ENCODE data around the gene PIAS1.
A peak's percentile ranks its signal among the peaks of the same experiment; 100 is the strongest.
"Not testable (repeated sequence)": the region's sequence is repeated elsewhere in the genome, so short reads cannot be mapped to it uniquely, and the experiment has no call there.

The PIAS1 gene

GRCh38 chr15:68053701-68054627, at the start of gene PIAS1:
TSS of gene PIAS1 (plus strand) at chr15:68054315. CDS start at chr15:68054327, 12 bp downstream.
- no peak for TF ChIP-seq CTCF (IDR thresholded peaks at IDR 0.05; ENCODE audit: control insufficient read depth, insufficient read depth, low read depth, low read length, missing control alignments)
- H3K4me3 ChIP-seq (ENCODE audit: control insufficient read depth, low read depth, low read length): peak within 1 kb of the TSS; percentile 70
- peak; percentile 49 for DNase-seq (ENCODE audit: low read depth)

GRCh38 chr15:68007642-68008041, 46.5 kb upstream of the PIAS1 start:
- not testable (repeated sequence) for H3K4me3 ChIP-seq (ENCODE audit: control insufficient read depth, low read depth, low read length); DNase-seq (ENCODE audit: low read depth)

- no peak for TF ChIP-seq CTCF (IDR thresholded peaks at IDR 0.05; ENCODE audit: control insufficient read depth, insufficient read depth, low read depth, low read length, missing control alignments)
- no peak for DNase-seq (ENCODE audit: low read depth)
- H3K4me3 ChIP-seq (ENCODE audit: control insufficient read depth, low read depth, low read length): no peak overlapping the region
Observed at GRCh38 chr15:68010361-68011153, 43.6 kb upstream of the PIAS1 start.

- TF ChIP-seq CTCF (IDR thresholded peaks at IDR 0.05; ENCODE audit: control insufficient read depth, insufficient read depth, low read depth, low read length, missing control alignments): no peak
- no peak for DNase-seq (ENCODE audit: low read depth)
- no peak overlapping the region for H3K4me3 ChIP-seq (ENCODE audit: control insufficient read depth, low read depth, low read length)
Observed at GRCh38 chr15:68012911-68013310, 41.2 kb upstream of the PIAS1 start.

- no peak for TF ChIP-seq CTCF (IDR thresholded peaks at IDR 0.05; ENCODE audit: control insufficient read depth, insufficient read depth, low read depth, low read length, missing control alignments)
Observed at GRCh38 chr15:68014219-68014618, 39.9 kb upstream of the PIAS1 start.

GRCh38 chr15:68015244-68015643, 38.9 kb upstream of the PIAS1 start:
- TF ChIP-seq CTCF (IDR thresholded peaks at IDR 0.05; ENCODE audit: control insufficient read depth, insufficient read depth, low read depth, low read length, missing control alignments): no peak
- H3K4me3 ChIP-seq (ENCODE audit: control insufficient read depth, low read depth, low read length): no peak overlapping the region
- DNase-seq (ENCODE audit: low read depth): no peak

More at GRCh38 chr15:68014219-68014618, 39.9 kb upstream of the PIAS1 start:
- H3K4me3 ChIP-seq (ENCODE audit: control insufficient read depth, low read depth, low read length): no peak overlapping the region
- DNase-seq (ENCODE audit: low read depth): no peak

- no peak for TF ChIP-seq CTCF (IDR thresholded peaks at IDR 0.05; ENCODE audit: control insufficient read depth, insufficient read depth, low read depth, low read length, missing control alignments)
- no peak for DNase-seq (ENCODE audit: low read depth)
- H3K4me3 ChIP-seq (ENCODE audit: control insufficient read depth, low read depth, low read length): no peak overlapping the region
Observed at GRCh38 chr15:68017201-68017600, 36.9 kb upstream of the PIAS1 start.
